ENCODE measurements around the gene HNRNPA3. TPM values are rescaled to one million over a fixed set of nuclear protein-coding genes. Genes with fewer than 3 reads are reported as not detected.

The HNRNPA3 gene
- total and polyA plus RNA-seq, 2 of the 13 experiments (the other 11 are each of a cell fraction or from before 2014, with no cell fraction given) = 73.3 to 97.7 TPM

GRCh38 chr2:177212891-177213856 is 580 bp downstream of the HNRNPA3 start (continued):
- TF ChIP-seq MED13 (CRISPR knock-in tag; IDR thresholded peaks at IDR 0.05) (no peak; the same call in 1 of the 2 replicates), MAX (IDR thresholded peaks at IDR 0.05) (peak; percentile 95), E2F5 (CRISPR knock-in tag; conservative IDR thresholded peaks at IDR 0.05) (peak; percentile 88; the same call in 1 of the 2 replicates), PRMT3 (CRISPR knock-in tag; IDR thresholded peaks at IDR 0.05; ENCODE audit: borderline replicate concordance, low read depth) (peak; percentile 83; the same call in 1 of the 2 replicates), ZNF746 (CRISPR knock-in tag; IDR thresholded peaks at IDR 0.05) (peak; percentile 92), NAIF1 (CRISPR knock-in tag; IDR thresholded peaks at IDR 0.05; ENCODE audit: borderline replicate concordance) (peak; percentile 42; the same call in 1 of the 2 replicates), KLF15 (CRISPR knock-in tag; IDR thresholded peaks at IDR 0.05; ENCODE audit: borderline replicate concordance) (no peak), NRL (CRISPR knock-in tag; IDR thresholded peaks at IDR 0.05; ENCODE audit: borderline replicate concordance) (no peak), ZNF280B (CRISPR knock-in tag; IDR thresholded peaks at IDR 0.05; ENCODE audit: borderline replicate concordance) (no peak; the same call in none of the 2 replicates), NR2C2 (CRISPR knock-in tag; IDR thresholded peaks at IDR 0.05; ENCODE audit: borderline replicate concordance) (peak; percentile 48; the same call in 1 of the 2 replicates), HMGA1 (CRISPR knock-in tag; conservative IDR thresholded peaks at IDR 0.05) (no peak), RFX1 (IDR thresholded peaks at IDR 0.05) (no peak), ZNF652 (CRISPR knock-in tag; IDR thresholded peaks at IDR 0.05; ENCODE audit: borderline replicate concordance, low read depth) (no peak)
- TF ChIP-seq, protein P1, sequence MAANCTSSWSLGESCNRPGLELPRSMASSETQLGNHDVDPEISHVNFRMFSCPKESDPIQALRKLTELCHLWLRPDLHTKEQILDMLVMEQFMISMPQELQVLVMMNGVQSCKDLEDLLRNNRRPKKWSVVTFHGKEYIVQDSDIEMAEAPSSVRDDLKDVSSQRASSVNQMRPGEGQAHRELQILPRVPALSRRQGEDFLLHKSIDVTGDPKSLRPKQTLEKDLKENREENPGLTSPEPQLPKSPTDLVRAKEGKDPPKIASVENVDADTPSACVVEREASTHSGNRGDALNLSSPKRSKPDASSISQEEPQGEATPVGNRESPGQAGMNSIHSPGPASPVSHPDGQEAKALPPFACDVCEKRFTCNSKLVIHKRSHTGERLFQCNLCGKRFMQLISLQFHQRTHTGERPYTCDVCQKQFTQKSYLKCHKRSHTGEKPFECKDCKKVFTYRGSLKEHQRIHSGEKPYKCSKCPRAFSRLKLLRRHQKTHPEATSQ (CRISPR knock-in tag; IDR thresholded peaks at IDR 0.05; ENCODE audit: borderline replicate concordance) = no peak
- TF ChIP-seq, protein P2, sequence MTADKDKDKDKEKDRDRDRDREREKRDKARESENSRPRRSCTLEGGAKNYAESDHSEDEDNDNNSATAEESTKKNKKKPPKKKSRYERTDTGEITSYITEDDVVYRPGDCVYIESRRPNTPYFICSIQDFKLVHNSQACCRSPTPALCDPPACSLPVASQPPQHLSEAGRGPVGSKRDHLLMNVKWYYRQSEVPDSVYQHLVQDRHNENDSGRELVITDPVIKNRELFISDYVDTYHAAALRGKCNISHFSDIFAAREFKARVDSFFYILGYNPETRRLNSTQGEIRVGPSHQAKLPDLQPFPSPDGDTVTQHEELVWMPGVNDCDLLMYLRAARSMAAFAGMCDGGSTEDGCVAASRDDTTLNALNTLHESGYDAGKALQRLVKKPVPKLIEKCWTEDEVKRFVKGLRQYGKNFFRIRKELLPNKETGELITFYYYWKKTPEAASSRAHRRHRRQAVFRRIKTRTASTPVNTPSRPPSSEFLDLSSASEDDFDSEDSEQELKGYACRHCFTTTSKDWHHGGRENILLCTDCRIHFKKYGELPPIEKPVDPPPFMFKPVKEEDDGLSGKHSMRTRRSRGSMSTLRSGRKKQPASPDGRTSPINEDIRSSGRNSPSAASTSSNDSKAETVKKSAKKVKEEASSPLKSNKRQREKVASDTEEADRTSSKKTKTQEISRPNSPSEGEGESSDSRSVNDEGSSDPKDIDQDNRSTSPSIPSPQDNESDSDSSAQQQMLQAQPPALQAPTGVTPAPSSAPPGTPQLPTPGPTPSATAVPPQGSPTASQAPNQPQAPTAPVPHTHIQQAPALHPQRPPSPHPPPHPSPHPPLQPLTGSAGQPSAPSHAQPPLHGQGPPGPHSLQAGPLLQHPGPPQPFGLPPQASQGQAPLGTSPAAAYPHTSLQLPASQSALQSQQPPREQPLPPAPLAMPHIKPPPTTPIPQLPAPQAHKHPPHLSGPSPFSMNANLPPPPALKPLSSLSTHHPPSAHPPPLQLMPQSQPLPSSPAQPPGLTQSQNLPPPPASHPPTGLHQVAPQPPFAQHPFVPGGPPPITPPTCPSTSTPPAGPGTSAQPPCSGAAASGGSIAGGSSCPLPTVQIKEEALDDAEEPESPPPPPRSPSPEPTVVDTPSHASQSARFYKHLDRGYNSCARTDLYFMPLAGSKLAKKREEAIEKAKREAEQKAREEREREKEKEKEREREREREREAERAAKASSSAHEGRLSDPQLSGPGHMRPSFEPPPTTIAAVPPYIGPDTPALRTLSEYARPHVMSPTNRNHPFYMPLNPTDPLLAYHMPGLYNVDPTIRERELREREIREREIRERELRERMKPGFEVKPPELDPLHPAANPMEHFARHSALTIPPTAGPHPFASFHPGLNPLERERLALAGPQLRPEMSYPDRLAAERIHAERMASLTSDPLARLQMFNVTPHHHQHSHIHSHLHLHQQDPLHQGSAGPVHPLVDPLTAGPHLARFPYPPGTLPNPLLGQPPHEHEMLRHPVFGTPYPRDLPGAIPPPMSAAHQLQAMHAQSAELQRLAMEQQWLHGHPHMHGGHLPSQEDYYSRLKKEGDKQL (CRISPR knock-in tag; IDR thresholded peaks at IDR 0.05; ENCODE audit: low read depth) = peak; percentile 58
- TF ChIP-seq, protein P3, sequence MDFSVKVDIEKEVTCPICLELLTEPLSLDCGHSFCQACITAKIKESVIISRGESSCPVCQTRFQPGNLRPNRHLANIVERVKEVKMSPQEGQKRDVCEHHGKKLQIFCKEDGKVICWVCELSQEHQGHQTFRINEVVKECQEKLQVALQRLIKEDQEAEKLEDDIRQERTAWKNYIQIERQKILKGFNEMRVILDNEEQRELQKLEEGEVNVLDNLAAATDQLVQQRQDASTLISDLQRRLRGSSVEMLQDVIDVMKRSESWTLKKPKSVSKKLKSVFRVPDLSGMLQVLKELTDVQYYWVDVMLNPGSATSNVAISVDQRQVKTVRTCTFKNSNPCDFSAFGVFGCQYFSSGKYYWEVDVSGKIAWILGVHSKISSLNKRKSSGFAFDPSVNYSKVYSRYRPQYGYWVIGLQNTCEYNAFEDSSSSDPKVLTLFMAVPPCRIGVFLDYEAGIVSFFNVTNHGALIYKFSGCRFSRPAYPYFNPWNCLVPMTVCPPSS (IDR thresholded peaks at IDR 0.05) = no peak

All from HepG2 (cell line).